ENCODE results near the gene PIAS1. TPM values are rescaled to one million over a fixed set of nuclear protein-coding genes. Genes with fewer than 3 reads are reported as not detected.

Gene PIAS1
- polyA plus RNA-seq, 2 of the 4 experiments (the other 2 are of a cell fraction), result 23.2 to 49.5 TPM

DNA sequence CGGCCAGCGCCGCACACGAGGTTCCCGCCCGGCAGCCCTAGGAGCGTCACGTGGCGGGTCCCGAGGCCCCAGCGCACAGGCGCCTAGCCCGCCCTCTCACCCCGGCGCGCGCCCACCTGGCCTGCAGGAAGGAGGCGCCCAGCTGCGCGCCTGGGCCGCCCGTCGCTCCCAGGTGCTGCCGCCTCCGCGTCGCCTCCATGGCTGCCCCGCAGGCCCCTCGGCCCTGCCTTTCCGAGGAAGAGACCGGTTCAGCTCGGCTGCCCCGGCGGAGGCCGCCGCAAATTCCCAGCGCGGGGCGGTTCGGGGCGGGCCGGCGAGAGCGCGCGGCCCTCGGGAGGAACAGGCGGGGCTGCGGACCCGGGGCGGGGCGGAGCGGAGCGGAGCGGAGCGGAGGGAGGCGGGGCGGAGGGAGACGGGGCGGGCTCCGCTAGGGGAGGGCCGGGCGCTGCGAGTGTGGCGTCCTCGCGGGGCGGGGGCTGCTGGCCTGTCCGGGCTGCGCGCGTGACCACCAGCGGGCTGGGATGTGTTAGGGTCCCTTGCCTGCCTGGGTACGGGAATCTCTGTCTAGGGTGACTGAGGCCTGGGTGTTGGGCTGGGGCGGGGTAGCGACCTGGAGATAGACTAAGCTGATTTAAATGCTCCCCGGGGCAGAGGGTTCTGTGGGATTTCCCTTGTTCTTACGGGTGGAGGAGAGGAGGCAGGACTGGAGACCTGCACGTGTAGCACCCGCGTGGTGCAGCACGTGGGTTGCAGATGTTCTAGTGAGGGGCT lies 175.5 kb downstream of the PIAS1 start, which contains the start of gene CLN6 (continued):
- TF ChIP-seq, protein P1, sequence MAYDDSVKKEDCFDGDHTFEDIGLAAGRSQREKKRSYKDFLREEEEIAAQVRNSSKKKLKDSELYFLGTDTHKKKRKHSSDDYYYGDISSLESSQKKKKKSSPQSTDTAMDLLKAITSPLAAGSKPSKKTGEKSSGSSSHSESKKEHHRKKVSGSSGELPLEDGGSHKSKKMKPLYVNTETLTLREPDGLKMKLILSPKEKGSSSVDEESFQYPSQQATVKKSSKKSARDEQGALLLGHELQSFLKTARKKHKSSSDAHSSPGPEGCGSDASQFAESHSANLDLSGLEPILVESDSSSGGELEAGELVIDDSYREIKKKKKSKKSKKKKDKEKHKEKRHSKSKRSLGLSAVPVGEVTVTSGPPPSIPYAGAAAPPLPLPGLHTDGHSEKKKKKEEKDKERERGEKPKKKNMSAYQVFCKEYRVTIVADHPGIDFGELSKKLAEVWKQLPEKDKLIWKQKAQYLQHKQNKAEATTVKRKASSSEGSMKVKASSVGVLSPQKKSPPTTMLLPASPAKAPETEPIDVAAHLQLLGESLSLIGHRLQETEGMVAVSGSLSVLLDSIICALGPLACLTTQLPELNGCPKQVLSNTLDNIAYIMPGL (CRISPR knock-in tag; IDR thresholded peaks at IDR 0.05; ENCODE audit: borderline replicate concordance), result no peak
- TF ChIP-seq CHD4 (IDR thresholded peaks at IDR 0.05; ENCODE audit: borderline replicate concordance), result no peak
- TF ChIP-seq, protein P2, sequence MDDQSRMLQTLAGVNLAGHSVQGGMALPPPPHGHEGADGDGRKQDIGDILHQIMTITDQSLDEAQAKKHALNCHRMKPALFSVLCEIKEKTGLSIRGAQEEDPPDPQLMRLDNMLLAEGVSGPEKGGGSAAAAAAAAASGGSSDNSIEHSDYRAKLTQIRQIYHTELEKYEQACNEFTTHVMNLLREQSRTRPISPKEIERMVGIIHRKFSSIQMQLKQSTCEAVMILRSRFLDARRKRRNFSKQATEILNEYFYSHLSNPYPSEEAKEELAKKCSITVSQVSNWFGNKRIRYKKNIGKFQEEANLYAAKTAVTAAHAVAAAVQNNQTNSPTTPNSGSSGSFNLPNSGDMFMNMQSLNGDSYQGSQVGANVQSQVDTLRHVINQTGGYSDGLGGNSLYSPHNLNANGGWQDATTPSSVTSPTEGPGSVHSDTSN (IDR thresholded peaks at IDR 0.05), result peak; percentile 43; the same call in 1 of the 2 replicates
- no peak for TF ChIP-seq ZFP36 (IDR thresholded peaks at IDR 0.05; ENCODE audit: borderline replicate concordance, partially characterized antibody)
- no peak for TF ChIP-seq KDM1A (IDR thresholded peaks at IDR 0.05; ENCODE audit: low read depth)
- TF ChIP-seq, protein P3, sequence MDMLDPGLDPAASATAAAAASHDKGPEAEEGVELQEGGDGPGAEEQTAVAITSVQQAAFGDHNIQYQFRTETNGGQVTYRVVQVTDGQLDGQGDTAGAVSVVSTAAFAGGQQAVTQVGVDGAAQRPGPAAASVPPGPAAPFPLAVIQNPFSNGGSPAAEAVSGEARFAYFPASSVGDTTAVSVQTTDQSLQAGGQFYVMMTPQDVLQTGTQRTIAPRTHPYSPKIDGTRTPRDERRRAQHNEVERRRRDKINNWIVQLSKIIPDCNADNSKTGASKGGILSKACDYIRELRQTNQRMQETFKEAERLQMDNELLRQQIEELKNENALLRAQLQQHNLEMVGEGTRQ (IDR thresholded peaks at IDR 0.05), result peak; percentile 86
- TF ChIP-seq, protein P4, sequence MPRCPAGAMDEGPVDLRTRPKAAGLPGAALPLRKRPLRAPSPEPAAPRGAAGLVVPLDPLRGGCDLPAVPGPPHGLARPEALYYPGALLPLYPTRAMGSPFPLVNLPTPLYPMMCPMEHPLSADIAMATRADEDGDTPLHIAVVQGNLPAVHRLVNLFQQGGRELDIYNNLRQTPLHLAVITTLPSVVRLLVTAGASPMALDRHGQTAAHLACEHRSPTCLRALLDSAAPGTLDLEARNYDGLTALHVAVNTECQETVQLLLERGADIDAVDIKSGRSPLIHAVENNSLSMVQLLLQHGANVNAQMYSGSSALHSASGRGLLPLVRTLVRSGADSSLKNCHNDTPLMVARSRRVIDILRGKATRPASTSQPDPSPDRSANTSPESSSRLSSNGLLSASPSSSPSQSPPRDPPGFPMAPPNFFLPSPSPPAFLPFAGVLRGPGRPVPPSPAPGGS (IDR thresholded peaks at IDR 0.05), result peak; percentile 91
- no peak for TF ChIP-seq HDAC2 (IDR thresholded peaks at IDR 0.05)
- no peak for TF ChIP-seq JUNB (IDR thresholded peaks at IDR 0.05)
- TF ChIP-seq EHF (CRISPR knock-in tag; IDR thresholded peaks at IDR 0.05), result no peak
- TF ChIP-seq ZC3H11A (IDR thresholded peaks at IDR 0.05), result no peak
- peak; percentile 60; the same call in 1 of the 2 replicates for TF ChIP-seq PHF8 (IDR thresholded peaks at IDR 0.05; ENCODE audit: borderline replicate concordance, low read depth)
- TF ChIP-seq MYC (IDR thresholded peaks at IDR 0.05; ENCODE audit: borderline replicate concordance, low read length), result peak; percentile 97
- TF ChIP-seq, protein P5, sequence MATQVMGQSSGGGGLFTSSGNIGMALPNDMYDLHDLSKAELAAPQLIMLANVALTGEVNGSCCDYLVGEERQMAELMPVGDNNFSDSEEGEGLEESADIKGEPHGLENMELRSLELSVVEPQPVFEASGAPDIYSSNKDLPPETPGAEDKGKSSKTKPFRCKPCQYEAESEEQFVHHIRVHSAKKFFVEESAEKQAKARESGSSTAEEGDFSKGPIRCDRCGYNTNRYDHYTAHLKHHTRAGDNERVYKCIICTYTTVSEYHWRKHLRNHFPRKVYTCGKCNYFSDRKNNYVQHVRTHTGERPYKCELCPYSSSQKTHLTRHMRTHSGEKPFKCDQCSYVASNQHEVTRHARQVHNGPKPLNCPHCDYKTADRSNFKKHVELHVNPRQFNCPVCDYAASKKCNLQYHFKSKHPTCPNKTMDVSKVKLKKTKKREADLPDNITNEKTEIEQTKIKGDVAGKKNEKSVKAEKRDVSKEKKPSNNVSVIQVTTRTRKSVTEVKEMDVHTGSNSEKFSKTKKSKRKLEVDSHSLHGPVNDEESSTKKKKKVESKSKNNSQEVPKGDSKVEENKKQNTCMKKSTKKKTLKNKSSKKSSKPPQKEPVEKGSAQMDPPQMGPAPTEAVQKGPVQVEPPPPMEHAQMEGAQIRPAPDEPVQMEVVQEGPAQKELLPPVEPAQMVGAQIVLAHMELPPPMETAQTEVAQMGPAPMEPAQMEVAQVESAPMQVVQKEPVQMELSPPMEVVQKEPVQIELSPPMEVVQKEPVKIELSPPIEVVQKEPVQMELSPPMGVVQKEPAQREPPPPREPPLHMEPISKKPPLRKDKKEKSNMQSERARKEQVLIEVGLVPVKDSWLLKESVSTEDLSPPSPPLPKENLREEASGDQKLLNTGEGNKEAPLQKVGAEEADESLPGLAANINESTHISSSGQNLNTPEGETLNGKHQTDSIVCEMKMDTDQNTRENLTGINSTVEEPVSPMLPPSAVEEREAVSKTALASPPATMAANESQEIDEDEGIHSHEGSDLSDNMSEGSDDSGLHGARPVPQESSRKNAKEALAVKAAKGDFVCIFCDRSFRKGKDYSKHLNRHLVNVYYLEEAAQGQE (IDR thresholded peaks at IDR 0.05), result no peak
- no peak for TF ChIP-seq SMC3 (IDR thresholded peaks at IDR 0.05)
- TF ChIP-seq NR3C1 (IDR thresholded peaks at IDR 0.05), result no peak
- no peak for TF ChIP-seq CHD2 (IDR thresholded peaks at IDR 0.05; ENCODE audit: low read length, partially characterized antibody)
- TF ChIP-seq, protein P6, sequence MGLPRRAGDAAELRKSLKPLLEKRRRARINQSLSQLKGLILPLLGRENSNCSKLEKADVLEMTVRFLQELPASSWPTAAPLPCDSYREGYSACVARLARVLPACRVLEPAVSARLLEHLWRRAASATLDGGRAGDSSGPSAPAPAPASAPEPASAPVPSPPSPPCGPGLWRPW (IDR thresholded peaks at IDR 0.05), result no peak
- TF ChIP-seq MAZ (IDR thresholded peaks at IDR 0.05; ENCODE audit: borderline replicate concordance, low read depth, low read length), result 0 out of 2 replicates have a peak, but pooled peaks have one; percentile 2
- no peak for TF ChIP-seq HOXB13 (CRISPR knock-in tag; IDR thresholded peaks at IDR 0.05; ENCODE audit: low read depth)
